Parathyroid adenoma (tissue), 2 donors: ENCODE data around the gene SRPK3.
A peak's percentile ranks its signal among the peaks of the same experiment; 100 is the strongest.

ENCODE experiments used
- H2AFZ ChIP-seq: fragments of 300-600 bp; sonication (generic); one replicate; pipeline ENCODE4 v1.7.0; 2017; ENCODE audit warnings: antibody characterized with exemption, mild to moderate bottlenecking
- H3K27ac ChIP-seq: fragments of 300-600 bp; sonication (generic); one replicate; pipeline ENCODE4 v1.7.0; 2017
- H3K27me3 ChIP-seq: fragments of 300-600 bp; sonication (generic); one replicate; pipeline ENCODE4 v1.7.0; 2017; ENCODE audit warnings: low read length; ENCODE audit not compliant: control insufficient read depth, insufficient read depth
- H3K36me3 ChIP-seq: fragments of 300-600 bp; sonication (generic); one replicate; pipeline ENCODE4 v1.7.0; 2017; ENCODE audit warnings: low read length; ENCODE audit not compliant: control insufficient read depth, insufficient read depth
- H3K4me1 ChIP-seq: fragments of 300-600 bp; sonication (generic); one replicate; pipeline ENCODE4 v1.7.0; 2017; ENCODE audit warnings: control low read depth
- H3K4me2 ChIP-seq: fragments of 300-600 bp; sonication (generic); one replicate; pipeline ENCODE4 v1.7.0; 2017; ENCODE audit warnings: low read length
- H3K4me3 ChIP-seq: fragments of 300-600 bp; sonication (generic); one replicate; pipeline ENCODE4 v1.7.0; 2017; ENCODE audit warnings: low read depth, low read length
- H3K79me2 ChIP-seq: fragments of 300-600 bp; sonication (generic); one replicate; pipeline ENCODE4 v1.7.0; 2017; ENCODE audit warnings: control low read depth
- H3K9ac ChIP-seq: fragments of 300-600 bp; sonication (generic); one replicate; pipeline ENCODE4 v1.7.0; 2017; ENCODE audit warnings: mild to moderate bottlenecking
- H3K9me3 ChIP-seq: fragments of 300-600 bp; sonication (generic); one replicate; pipeline ENCODE4 v1.7.0; 2017; ENCODE audit warnings: low read length; ENCODE audit not compliant: control insufficient read depth
- CTCF ChIP-seq: fragments of 300-600 bp; sonication (generic); IDR thresholded peaks from one replicate; pipeline ENCODE4 v1.7.0; 2017; ENCODE audit warnings: antibody characterized with exemption, mild to moderate bottlenecking
- donor health status: primary hyperparathyroidism.

Gene SRPK3

GRCh38 chrX:153777261-153778090 is 3.4 kb upstream of the SRPK3 start:
- no peaks in the 10 kb centered on the region for H3K9me3 ChIP-seq
- no peak for TF ChIP-seq CTCF
- H3K27me3 ChIP-seq: no peaks in the 10 kb centered on the region
- H2AFZ ChIP-seq: no peak overlapping the region
- no peak overlapping the region for H3K4me2 ChIP-seq
- no peaks in the 10 kb centered on the region for H3K4me1 ChIP-seq
- no peak overlapping the region for H3K9ac ChIP-seq
- H3K79me2 ChIP-seq: no peaks in the 10 kb centered on the region
- no peak overlapping the region for H3K4me3 ChIP-seq
- no peaks in the 10 kb centered on the region for H3K36me3 ChIP-seq
- no peak overlapping the region for H3K27ac ChIP-seq

GRCh38 chrX:153778181-153778580 is 2.7 kb upstream of the SRPK3 start:
- H3K4me1 ChIP-seq: no peaks in the 10 kb centered on the region
- H3K27me3 ChIP-seq: no peaks in the 10 kb centered on the region
- no peak overlapping the region for H3K27ac ChIP-seq
- H3K79me2 ChIP-seq: no peaks in the 10 kb centered on the region
- H2AFZ ChIP-seq: no peak overlapping the region
- H3K9me3 ChIP-seq: no peaks in the 10 kb centered on the region
- H3K36me3 ChIP-seq: no peaks in the 10 kb centered on the region
- no peak overlapping the region for H3K4me2 ChIP-seq
- no peak overlapping the region for H3K9ac ChIP-seq
- no peak for TF ChIP-seq CTCF
- H3K4me3 ChIP-seq: no peak overlapping the region

- H3K27me3 ChIP-seq: no peaks in the 10 kb centered on the region
- no peak overlapping the region for H3K27ac ChIP-seq
- H3K4me3 ChIP-seq: no peak overlapping the region
- H3K4me1 ChIP-seq: no peaks in the 10 kb centered on the region
- H3K4me2 ChIP-seq: no peak overlapping the region
- H3K9me3 ChIP-seq: no peaks in the 10 kb centered on the region
- H3K9ac ChIP-seq: no peak overlapping the region
- H3K36me3 ChIP-seq: no peaks in the 10 kb centered on the region
- no peaks in the 10 kb centered on the region for H3K79me2 ChIP-seq
- no peak for TF ChIP-seq CTCF
- H2AFZ ChIP-seq: no peak overlapping the region
Measured at GRCh38 chrX:153778684-153779101, 2.1 kb upstream of the SRPK3 start.

- Histone ChIP-seq H3K9me3 (no peaks in the 10 kb centered on the region), H3K27ac (no peak overlapping the region), H3K9ac (no peak overlapping the region), H2AFZ (peak overlapping the region; percentile 61), H3K4me3 (no peak overlapping the region), H3K36me3 (no peaks in the 10 kb centered on the region), H3K27me3 (no peaks in the 10 kb centered on the region), H3K4me2 (no peak overlapping the region), H3K79me2 (no peaks in the 10 kb centered on the region), H3K4me1 (no peaks in the 10 kb centered on the region)
- no peak for TF ChIP-seq CTCF
Measured at GRCh38 chrX:153779891-153780677, 757 bp upstream of the SRPK3 start.
